PC-3 (cell line): ENCODE results near the gene SDHC. TPM values are rescaled to one million over a fixed set of nuclear protein-coding genes. Genes with fewer than 3 reads are reported as not detected.

ENCODE experiments used
- ATAC-seq: fragments of 200-7000 bp; cut with Tn5 transposase; 2 replicates; pipeline ENCODE4 v1.9.1; 2020; ENCODE audit warnings: mild to moderate bottlenecking, moderate library complexity
- BruUV-seq: library from RNA; stranded (reverse); fragments of 400-500 nt; replicated peaks from 2 replicates; lab custom pipeline; 2021; lab: Mats Ljungman, UMichigan
- CTCF ChIA-PET: fragments of 300-600 bp; sonication (Branson Sonifier 250); formaldehyde crosslinking; loops from one replicate; lab custom pipeline; 2022; ENCODE audit warnings: antibody characterized with exemption; lab: Charles Lee
- POLR2A ChIA-PET: fragments of 300-600 bp; sonication (Branson Sonifier 250); formaldehyde crosslinking; loops from one replicate; lab custom pipeline; 2022; ENCODE audit warnings: antibody characterized with exemption; ENCODE audit not compliant: unreplicated experiment; lab: Charles Lee
- DNase-seq: peaks from one replicate; pipeline ENCODE4 v3.0.0-alpha.2; 2015
- H2AFZ ChIP-seq: fragments of 300-600 bp; sonication (generic); 2 replicates; pipeline ENCODE4 v1.6.0; 2016; ENCODE audit warnings: antibody characterized with exemption, low read length
- H3F3A ChIP-seq: fragments of 300-600 bp; sonication (generic); one replicate; pipeline ENCODE4 v1.6.0; 2017; ENCODE audit warnings: antibody characterized with exemption, low read length, control low read depth, mild to moderate bottlenecking; ENCODE audit not compliant: unreplicated experiment
- H3K27ac ChIP-seq: fragments of 300-600 bp; sonication (generic); 2 replicates; pipeline ENCODE4 v1.5.1; 2016; ENCODE audit warnings: mild to moderate bottlenecking, low read length
- H3K27me3 ChIP-seq: fragments of 300-600 bp; sonication (generic); 2 replicates; pipeline ENCODE4 v1.6.1; 2016; ENCODE audit warnings: low read length, mixed read lengths
- H3K36me3 ChIP-seq: fragments of 300-600 bp; sonication (generic); 2 replicates; pipeline ENCODE4 v1.6.1; 2016; ENCODE audit warnings: low read depth, mixed run types, low read length, mixed read lengths
- H3K4me1 ChIP-seq: fragments of 300-600 bp; sonication (generic); 2 replicates; pipeline ENCODE4 v1.5.1; 2016; ENCODE audit warnings: low read length; ENCODE audit not compliant: insufficient read depth
- H3K4me2 ChIP-seq: fragments of 300-600 bp; sonication (generic); 2 replicates; pipeline ENCODE4 v1.6.0; 2016; ENCODE audit warnings: low read length
- H3K4me3 ChIP-seq: fragments of 300-600 bp; sonication (generic); 2 replicates; pipeline ENCODE4 v1.5.1; 2016; ENCODE audit warnings: mild to moderate bottlenecking, low read length, mixed read lengths
- H3K79me2 ChIP-seq: fragments of 300-600 bp; sonication (generic); 2 replicates; pipeline ENCODE4 v1.6.1; 2017; ENCODE audit warnings: low read length, mixed read lengths
- H3K9ac ChIP-seq: fragments of 300-600 bp; sonication (generic); 2 replicates; pipeline ENCODE4 v1.6.0; 2016; ENCODE audit warnings: mild to moderate bottlenecking, low read length
- H3K9me2 ChIP-seq: fragments of 300-600 bp; sonication (generic); replicated peaks from 2 replicates; pipeline ENCODE4 v1.6.1; 2016; ENCODE audit warnings: mixed run types, low read length, mixed read lengths
- H3K9me3 ChIP-seq: fragments of 300-600 bp; sonication (generic); 2 replicates; pipeline ENCODE4 v1.6.1; 2016; ENCODE audit warnings: low read length, mixed read lengths
- H4K20me1 ChIP-seq: fragments of 300-600 bp; sonication (generic); 2 replicates; pipeline ENCODE4 v1.6.1; 2016; ENCODE audit warnings: low read length, mixed read lengths
- CTCF ChIP-seq: fragments of 300-600 bp; sonication (generic); conservative IDR thresholded peaks from 2 replicates; pipeline ENCODE4 v1.5.1; 2017; ENCODE audit warnings: antibody characterized with exemption, low read depth, mild to moderate bottlenecking, low read length
- EZH2 ChIP-seq: fragments of 300-600 bp; sonication (generic); IDR thresholded peaks from one replicate; pipeline ENCODE4 v1.6.1; 2017; ENCODE audit warnings: antibody characterized with exemption, mild to moderate bottlenecking, low read length; ENCODE audit not compliant: unreplicated experiment
- EZH2phosphoT487 ChIP-seq: fragments of 300-600 bp; sonication (generic); IDR thresholded peaks from 2 replicates; pipeline ENCODE4 v1.6.1; 2018; ENCODE audit warnings: mild to moderate bottlenecking, antibody characterized with exemption, low read length, borderline replicate concordance
- intact Hi-C: fragments of 100-400 bp; cut with micrococcal nuclease; formaldehyde crosslinking; loops from 2 replicates; pipeline ENCODE4 v1.9.0; 2023
- total RNA-seq: library from RNA; depleted of rRNA; stranded (reverse); fragments of >200 nt; gene quantifications from 2 replicates; pipeline ENCODE4 v1.2.3, GENCODE V29; 2014

The SDHC gene
- total RNA-seq, 1 experiment from 2014 or later = 26.1 TPM

GRCh38 chr1:161307892-161308638 is 6.1 kb upstream of the SDHC start:
- ChIA-PET POLR2A (no interaction called here), CTCF (no interaction called here)
- TF ChIP-seq EZH2phosphoT487 (no peak), CTCF (no peak), EZH2 (no peak)

GRCh38 chr1:161309868-161310267 is 4.3 kb upstream of the SDHC start, which contains the start of gene MPZ:
Gene MPZ, minus strand, starts transcription at chr1:161309968. Its CDS starts 63 bp downstream, at chr1:161309905.
- Histone ChIP-seq H3K4me3 (no peak within 1 kb of the TSS), H3F3A (no peaks in the 10 kb centered on the region), H3K79me2 (peaks cover 6% of the 10 kb centered on the region), H3K9ac (no peak within 1 kb of the TSS), H3K9me3 (no peaks in the 10 kb centered on the region), H3K4me2 (no peak within 1 kb of the TSS), H3K9me2 (no peaks in the 10 kb centered on the region), H3K36me3 (no peaks in the 10 kb centered on the region), H2AFZ (no peak within 1 kb of the TSS), H3K4me1 (peaks cover 3% of the 10 kb centered on the region; the same call in 1 of the 2 replicates), H3K27ac (no peak within 1 kb of the TSS), H3K27me3 (no peaks in the 10 kb centered on the region), H4K20me1 (no peaks in the 10 kb centered on the region)
- intact Hi-C loops = no loop called here
- BruUV-seq = no TSS peak
- CTCF ChIA-PET = no interaction called here
- ATAC-seq (no peak), DNase-seq (no peak)
- POLR2A ChIA-PET = no interaction called here
- TF ChIP-seq CTCF (no peak), EZH2 (no peak), EZH2phosphoT487 (no peak)

More at GRCh38 chr1:161307892-161308638, 6.1 kb upstream of the SDHC start:
- BruUV-seq = no TSS peak
- H3K27me3 ChIP-seq = 0 out of 2 replicates have a peak, but pooled peaks cover 4% of the 10 kb centered on the region
- no peaks in the 10 kb centered on the region for H4K20me1 ChIP-seq
- H3K27ac ChIP-seq = no peak overlapping the region
- intact Hi-C loops = no loop called here
- no peak overlapping the region for H2AFZ ChIP-seq
- no peaks in the 10 kb centered on the region for H3K79me2 ChIP-seq
- H3K4me2 ChIP-seq = no peak overlapping the region
- H3F3A ChIP-seq = no peaks in the 10 kb centered on the region
- no peaks in the 10 kb centered on the region for H3K9me2 ChIP-seq
- no peak for DNase-seq
- H3K4me1 ChIP-seq = no peaks in the 10 kb centered on the region
- no peak overlapping the region for H3K4me3 ChIP-seq
- no peaks in the 10 kb centered on the region for H3K9me3 ChIP-seq
- ATAC-seq = no peak
- H3K9ac ChIP-seq = no peak overlapping the region
- H3K36me3 ChIP-seq = no peaks in the 10 kb centered on the region

- no peaks in the 10 kb centered on the region for H4K20me1 ChIP-seq
- peaks cover 24% of the 10 kb centered on the region for H3K79me2 ChIP-seq
- no peak overlapping the region for H2AFZ ChIP-seq
- no peaks in the 10 kb centered on the region for H3K9me2 ChIP-seq
- H3K36me3 ChIP-seq = no peaks in the 10 kb centered on the region
- H3K27me3 ChIP-seq = no peaks in the 10 kb centered on the region
- H3K27ac ChIP-seq = no peak overlapping the region
- BruUV-seq = no TSS peak
- no peaks in the 10 kb centered on the region for H3K9me3 ChIP-seq
- no peak overlapping the region for H3K4me2 ChIP-seq
- intact Hi-C loops = no loop called here
- DNase-seq (no peak), ATAC-seq (no peak)
- ChIA-PET CTCF (no interaction called here), POLR2A (no interaction called here)
- H3K9ac ChIP-seq = no peak overlapping the region
- H3K4me3 ChIP-seq = no peak overlapping the region
- peaks cover 8% of the 10 kb centered on the region; the same call in 1 of the 2 replicates for H3K4me1 ChIP-seq
- H3F3A ChIP-seq = no peaks in the 10 kb centered on the region
- TF ChIP-seq EZH2 (no peak), CTCF (no peak), EZH2phosphoT487 (no peak)
These were observed 2.5 kb upstream of the SDHC start for GRCh38 chr1:161311595-161312181.
